ENCODE results near the gene SPNS3.

SPNS3 gene

GRCh38 chr17:4427505-4427904, 6.2 kb upstream of the SPNS3 start:
- no peak for DNase-seq (ENCODE audit: low read depth)

DNA sequence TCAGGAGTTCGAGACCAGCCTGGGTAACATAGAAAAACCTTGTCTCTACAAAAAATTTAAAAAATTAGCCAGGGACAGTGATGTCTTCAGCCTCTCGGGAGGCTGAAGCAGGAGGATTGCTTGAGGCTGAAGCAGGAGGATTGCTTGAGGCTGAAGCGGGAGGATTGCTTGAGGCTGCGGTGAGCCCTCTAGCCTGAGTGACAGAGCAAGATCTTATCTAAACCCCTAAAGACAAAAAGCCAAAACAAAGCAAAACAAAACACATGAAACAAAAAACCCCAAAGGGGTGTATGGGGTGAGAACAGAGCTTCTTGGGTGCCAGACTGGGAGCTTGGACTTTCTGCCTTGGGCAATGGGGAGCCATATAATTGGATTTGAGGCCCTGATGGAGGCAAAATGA, 2.6 kb downstream of the SPNS3 start:
- DNase-seq (ENCODE audit: low read depth): no peak

- no peak for DNase-seq (ENCODE audit: low read depth)
Observed at GRCh38 chr17:4436846-4437245, 3.1 kb downstream of the SPNS3 start.

DNA sequence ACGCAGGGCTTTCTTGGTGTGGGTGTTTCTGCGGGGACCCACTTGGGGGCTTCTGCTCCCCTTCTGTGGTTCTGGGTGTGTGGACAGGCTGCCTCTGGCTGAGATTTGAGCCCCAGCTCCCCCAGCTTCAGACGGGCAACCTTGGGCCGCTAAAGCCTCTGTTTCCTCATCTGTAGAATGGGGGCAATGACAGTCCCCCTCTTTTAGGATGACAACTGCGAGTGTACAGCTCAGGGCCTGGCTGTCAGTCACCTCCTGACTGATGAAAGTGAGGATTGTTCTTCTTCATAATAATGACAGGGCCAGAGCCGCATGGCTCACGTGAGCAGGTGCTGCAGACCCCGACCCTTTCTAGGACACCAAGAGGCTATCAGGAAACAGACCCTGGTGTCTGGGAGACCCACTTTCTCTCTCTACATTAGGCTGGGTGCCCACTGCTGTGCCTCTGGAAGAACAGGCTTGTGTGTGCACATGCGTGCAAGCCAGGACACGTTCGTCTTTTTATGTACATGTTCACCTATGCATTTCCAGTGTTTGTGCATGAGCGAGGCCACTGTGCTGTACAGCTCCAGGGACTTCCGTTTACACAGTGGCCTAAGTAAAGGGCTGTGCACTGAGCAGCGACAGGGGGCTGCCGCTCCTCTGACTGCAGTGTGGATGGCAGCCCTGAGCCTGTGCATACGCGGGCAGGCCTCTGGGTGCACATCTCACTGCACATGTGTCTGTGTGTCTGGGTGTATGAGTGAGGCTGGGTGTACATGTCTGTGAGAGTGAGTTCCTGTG, 4.6 kb downstream of the SPNS3 start:
- no peak for DNase-seq (ENCODE audit: low read depth)

DNA sequence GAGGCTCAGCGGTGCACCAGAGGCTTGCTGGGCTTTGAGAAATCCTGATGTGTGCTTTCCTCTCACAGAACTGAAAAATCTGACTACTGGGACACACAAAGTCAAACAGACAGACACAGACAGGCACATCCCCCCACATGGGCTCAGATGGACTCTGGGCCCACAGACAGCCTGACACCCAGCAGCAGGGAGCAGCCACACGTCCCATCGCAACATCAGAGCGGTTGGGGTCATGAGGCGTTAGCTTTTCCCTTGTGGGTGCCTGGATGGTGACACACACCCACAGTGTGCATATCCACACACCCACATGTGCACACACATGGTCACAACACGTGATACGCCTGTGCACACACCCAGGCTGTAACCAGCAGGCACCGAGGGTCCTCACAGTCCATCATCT, 6.3 kb downstream of the SPNS3 start:
- no peak for DNase-seq (ENCODE audit: low read depth)

DNA sequence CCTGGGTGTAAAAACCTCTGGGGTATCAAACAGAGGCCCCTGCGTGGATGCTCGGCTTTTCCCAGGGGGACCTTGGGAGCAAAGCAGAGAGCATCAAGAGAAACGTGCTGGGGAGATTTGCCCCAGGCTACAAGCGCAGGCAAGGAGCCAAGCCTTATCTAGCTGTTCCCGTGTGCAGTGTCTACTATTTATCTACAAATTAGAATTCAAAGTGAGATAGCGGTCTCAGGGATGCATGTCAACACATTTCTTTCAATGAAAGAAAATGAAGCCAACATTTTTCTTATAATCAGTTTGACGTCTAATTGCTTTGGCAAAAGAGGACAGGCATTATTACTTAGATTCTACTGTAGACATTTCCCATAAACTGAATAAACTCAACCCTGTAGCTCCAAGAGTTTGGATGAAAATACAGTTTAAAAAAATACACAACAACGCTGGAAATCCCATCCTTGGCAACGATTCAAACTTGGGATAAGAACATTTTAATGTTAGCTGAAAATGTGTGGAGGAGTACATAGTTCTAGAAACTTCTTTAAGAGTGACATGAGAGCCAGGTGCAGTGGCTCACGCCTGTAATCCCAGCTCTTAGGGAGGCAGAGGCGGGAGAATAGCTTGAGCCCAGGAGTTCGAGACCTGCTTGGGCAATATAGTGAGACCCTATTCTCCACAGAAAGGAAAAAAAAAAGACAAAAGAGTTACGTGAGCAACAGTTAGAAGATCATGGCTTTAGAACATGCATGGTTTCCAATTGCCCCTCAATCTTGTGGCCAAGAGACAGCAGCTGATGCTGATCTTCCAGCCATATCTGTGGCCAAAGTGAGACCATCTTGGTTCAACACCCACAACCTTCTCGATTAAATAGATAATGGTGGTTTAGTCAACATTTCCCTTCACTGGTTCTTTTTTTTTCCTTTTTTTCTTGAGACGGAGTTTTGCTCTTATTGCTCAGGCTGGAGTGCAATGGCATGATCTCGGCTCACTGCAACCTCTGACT, 7.2 kb downstream of the SPNS3 start:
- no peak for DNase-seq (ENCODE audit: low read depth)

GRCh38 chr17:4442582-4442981, 8.8 kb downstream of the SPNS3 start:
- DNase-seq (ENCODE audit: low read depth): no peak

DNA sequence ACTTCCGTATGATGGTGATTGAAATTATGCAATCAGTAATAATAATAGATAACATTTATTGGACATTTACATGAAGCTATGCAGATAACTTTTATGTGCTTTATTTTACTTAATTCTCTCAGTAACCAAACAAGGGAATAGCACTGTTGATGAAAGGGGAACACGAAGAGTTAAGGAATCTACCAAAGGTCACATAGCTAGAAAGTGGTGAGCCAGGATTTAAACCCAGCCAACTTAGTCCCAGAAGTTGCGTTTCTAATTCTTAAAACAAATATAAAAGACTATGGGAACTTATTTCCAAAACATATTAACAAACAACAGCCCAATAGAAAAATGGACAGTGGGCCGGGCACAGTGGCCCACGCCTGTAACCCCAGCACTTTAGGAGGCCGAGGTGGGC, 9.7 kb downstream of the SPNS3 start:
- no peak for DNase-seq (ENCODE audit: low read depth)

- DNase-seq (ENCODE audit: low read depth): no peak
Observed at GRCh38 chr17:4444782-4445473, 11.2 kb downstream of the SPNS3 start.

DNA sequence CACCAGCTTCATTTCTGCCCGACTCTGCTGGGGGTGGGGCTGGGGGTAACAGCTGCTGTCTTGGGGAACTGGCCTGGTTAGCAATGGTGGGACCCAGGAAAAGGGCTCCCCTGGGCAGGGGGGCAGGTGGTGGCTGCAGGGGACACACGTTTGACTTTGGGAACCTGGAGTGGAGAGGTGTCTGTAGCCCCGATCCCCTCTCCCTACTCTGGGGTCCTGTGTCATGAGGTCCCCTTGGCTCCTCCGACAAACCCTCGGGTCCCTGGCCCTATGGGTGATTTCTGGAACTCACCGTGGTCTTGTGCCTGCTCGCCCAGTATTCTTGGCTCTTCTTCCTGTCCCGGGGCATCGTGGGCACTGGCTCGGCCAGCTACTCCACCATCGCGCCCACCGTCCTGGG, 12.0 kb downstream of the SPNS3 start:
- no peak for DNase-seq (ENCODE audit: low read depth)

GRCh38 chr17:4446326-4447071, 12.8 kb downstream of the SPNS3 start:
- no peak for DNase-seq (ENCODE audit: low read depth)

DNA sequence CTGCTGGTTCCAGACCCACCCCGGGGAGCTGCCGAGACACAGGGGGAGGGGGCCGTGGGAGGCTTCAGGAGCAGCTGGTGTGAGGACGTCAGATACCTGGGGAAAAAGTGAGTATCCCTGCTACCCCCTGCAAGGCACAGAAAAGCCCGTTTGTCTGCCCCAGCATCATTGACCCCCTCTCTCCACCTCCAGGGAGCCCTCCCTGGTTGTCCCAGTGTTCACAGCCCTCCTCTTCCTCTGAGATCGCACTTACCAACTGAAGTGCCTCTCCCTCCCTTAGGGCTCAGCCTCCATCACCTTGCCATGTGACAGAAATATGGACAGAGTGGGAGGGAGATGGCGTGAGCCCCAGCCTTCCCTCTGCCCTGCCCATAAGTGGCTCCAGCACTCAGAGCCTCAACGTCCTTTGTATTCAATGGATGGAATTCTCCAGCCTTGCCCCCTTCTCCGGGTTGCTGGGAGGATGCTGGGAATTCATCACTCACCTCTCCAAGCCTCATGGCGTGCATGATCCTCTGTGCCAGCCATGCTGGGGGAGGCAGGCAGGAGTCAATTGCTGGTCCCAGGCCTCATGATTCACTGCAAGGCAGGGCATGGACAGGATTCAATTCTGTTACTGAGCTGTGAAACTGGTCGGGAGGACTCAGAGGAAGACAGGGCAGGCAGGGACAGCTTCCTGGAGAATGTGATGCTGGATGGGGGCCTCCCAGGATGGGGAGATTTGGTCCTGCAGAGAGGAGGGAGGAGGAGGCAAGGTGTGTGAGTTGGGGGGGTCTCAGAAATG, 14.6 kb downstream of the SPNS3 start:
- no peak for DNase-seq (ENCODE audit: low read depth)

- no peak for DNase-seq (ENCODE audit: low read depth)
Observed at GRCh38 chr17:4449736-4450135, 16.0 kb downstream of the SPNS3 start.

- DNase-seq (ENCODE audit: low read depth): no peak
Observed at GRCh38 chr17:4450710-4451316, 17.1 kb downstream of the SPNS3 start.

GRCh38 chr17:4453812-4454591, 20.3 kb downstream of the SPNS3 start:
- no peak for DNase-seq (ENCODE audit: low read depth)

- no peak for DNase-seq (ENCODE audit: low read depth)
Observed at GRCh38 chr17:4460661-4461060, 26.9 kb downstream of the SPNS3 start.

GRCh38 chr17:4463818-4464476, 30.2 kb downstream of the SPNS3 start:
- no peak for DNase-seq (ENCODE audit: low read depth)

- DNase-seq (ENCODE audit: low read depth): no peak
Observed at GRCh38 chr17:4465786-4466185, 32.0 kb downstream of the SPNS3 start.

GRCh38 chr17:4467287-4467686, 33.5 kb downstream of the SPNS3 start:
- DNase-seq (ENCODE audit: low read depth): no peak
